ENCODE data around the gene TACC2. TPM values are rescaled to one million over a fixed set of nuclear protein-coding genes. Genes with fewer than 3 reads are reported as not detected.

Gene TACC2
- total RNA-seq, 2 experiments from 2014 or later: not detected

- Histone ChIP-seq H3K4me1 (ENCODE audit: insufficient read depth, low read length) (no peaks in the 10 kb centered on the region), H3K27ac (ENCODE audit: low read depth in 1 of 2, low read length in 2 of 2) (no peak overlapping the region), H3K4me3 (ENCODE audit: low read length) (no peak overlapping the region), H3K27me3 (ENCODE audit: control insufficient read depth in 1 of 2, insufficient read depth in 2 of 2, low read length in 2 of 2) (peaks cover 5 to 6% of the 10 kb centered on the region in 2 experiments), H3K9me3 (ENCODE audit: control insufficient read depth in 1 of 2, insufficient read depth in 1 of 2, low read length in 2 of 2) (no peaks in the 10 kb centered on the region), H3K36me3 (ENCODE audit: insufficient read depth, low read length) (no peaks in the 10 kb centered on the region)
- ChIA-PET CTCF (no interaction called here), POLR2A (no interaction called here)
- Mint-ChIP-seq H3K36me3 (ENCODE audit: low read depth) (no peaks in the 10 kb centered on the region), H3K4me1 (ENCODE audit: low read depth) (no peaks in the 10 kb centered on the region), H3K4me3 (no peak overlapping the region), H3K27ac (no peak overlapping the region), H3K27me3 (peaks cover 19% of the 10 kb centered on the region), H3K9me3 (no peaks in the 10 kb centered on the region)
- ATAC-seq (ENCODE audit: poor library complexity) (no peak), DNase-seq (no peak)
- TF ChIP-seq CTCF (IDR thresholded peaks at IDR 0.05): no peak
- intact Hi-C loops (cut with DNase I, micrococcal nuclease): no loop called here
These were observed 133.5 kb downstream of the TACC2 start for GRCh38 chr10:122122493-122122892.

GRCh38 chr10:122123186-122123585 is 134.2 kb downstream of the TACC2 start:
- no peak overlapping the region for H3K27ac Mint-ChIP-seq
- DNase-seq (no peak), ATAC-seq (ENCODE audit: poor library complexity) (no peak)
- Histone ChIP-seq H3K36me3 (ENCODE audit: insufficient read depth, low read length) (no peaks in the 10 kb centered on the region), H3K9me3 (ENCODE audit: control insufficient read depth in 1 of 2, insufficient read depth in 1 of 2, low read length in 2 of 2) (no peaks in the 10 kb centered on the region), H3K27ac (ENCODE audit: low read depth in 1 of 2, low read length in 2 of 2) (no peak overlapping the region), H3K27me3 (ENCODE audit: control insufficient read depth in 1 of 2, insufficient read depth in 2 of 2, low read length in 2 of 2) (peaks cover 3 to 7% of the 10 kb centered on the region in 2 experiments), H3K4me1 (ENCODE audit: insufficient read depth, low read length) (no peaks in the 10 kb centered on the region), H3K4me3 (ENCODE audit: low read length) (no peak overlapping the region)
- no peaks in the 10 kb centered on the region for H3K9me3 Mint-ChIP-seq
- ChIA-PET POLR2A (no interaction called here), CTCF (no interaction called here)
- intact Hi-C loops (cut with DNase I, micrococcal nuclease): no loop called here
- H3K27me3 Mint-ChIP-seq: peaks cover 22% of the 10 kb centered on the region
- H3K4me1 Mint-ChIP-seq (ENCODE audit: low read depth): no peaks in the 10 kb centered on the region
- no peaks in the 10 kb centered on the region for H3K36me3 Mint-ChIP-seq (ENCODE audit: low read depth)
- H3K4me3 Mint-ChIP-seq: no peak overlapping the region
- TF ChIP-seq CTCF (IDR thresholded peaks at IDR 0.05): no peak

GRCh38 chr10:122124342-122124741 is 135.4 kb downstream of the TACC2 start:
- ATAC-seq (ENCODE audit: poor library complexity) (no peak), DNase-seq (no peak)
- intact Hi-C loops (cut with DNase I, micrococcal nuclease): no loop called here
- Histone ChIP-seq H3K36me3 (ENCODE audit: insufficient read depth, low read length) (no peaks in the 10 kb centered on the region), H3K4me1 (ENCODE audit: insufficient read depth, low read length) (no peaks in the 10 kb centered on the region), H3K4me3 (ENCODE audit: low read length) (no peak overlapping the region), H3K27me3 (ENCODE audit: control insufficient read depth in 1 of 2, insufficient read depth in 2 of 2, low read length in 2 of 2) (peaks cover 3 to 13% of the 10 kb centered on the region in 2 experiments), H3K27ac (ENCODE audit: low read depth in 1 of 2, low read length in 2 of 2) (no peak overlapping the region), H3K9me3 (ENCODE audit: control insufficient read depth in 1 of 2, insufficient read depth in 1 of 2, low read length in 2 of 2) (no peaks in the 10 kb centered on the region)
- POLR2A ChIA-PET: no interaction called here
- H3K27ac Mint-ChIP-seq: no peak overlapping the region
- TF ChIP-seq CTCF (IDR thresholded peaks at IDR 0.05): no peak
- no peaks in the 10 kb centered on the region for H3K9me3 Mint-ChIP-seq
- CTCF ChIA-PET: no interaction called here
- no peaks in the 10 kb centered on the region for H3K36me3 Mint-ChIP-seq (ENCODE audit: low read depth)
- H3K27me3 Mint-ChIP-seq: peaks cover 21% of the 10 kb centered on the region
- no peaks in the 10 kb centered on the region for H3K4me1 Mint-ChIP-seq (ENCODE audit: low read depth)
- H3K4me3 Mint-ChIP-seq: no peak overlapping the region
